Panc1 (cell line): Measurements from ENCODE around the gene BMX. TPM values are rescaled to one million over a fixed set of nuclear protein-coding genes. Genes with fewer than 3 reads are reported as not detected.

ENCODE experiments used
- ATAC-seq: fragments of 200-7000 bp; cut with Tn5 transposase; 2 replicates; pipeline ENCODE4 v1.9.1; 2020; ENCODE audit warnings: mild to moderate bottlenecking, moderate library complexity
- BruUV-seq: library from RNA; stranded (reverse); fragments of 400-500 nt; replicated peaks from 2 replicates; lab custom pipeline; 2021; lab: Mats Ljungman, UMichigan
- CTCF ChIA-PET: fragments of 300-600 bp; sonication (Branson Sonifier 250); formaldehyde crosslinking; loops from one replicate; lab custom pipeline; 2022; ENCODE audit warnings: antibody characterized with exemption; lab: Charles Lee
- POLR2A ChIA-PET: fragments of 300-600 bp; sonication (Branson Sonifier 250); formaldehyde crosslinking; loops from one replicate; lab custom pipeline; 2022; ENCODE audit warnings: antibody characterized with exemption; lab: Charles Lee
- DNase-seq: peaks from one replicate; pipeline ENCODE4 v3.0.0-alpha.2; 2010; ENCODE audit warnings: low read depth, low spot score
- H3K27ac ChIP-seq: 2 replicates; pipeline ENCODE4 v1.5.1; 2011; ENCODE audit warnings: mild to moderate bottlenecking, low read length, inconsistent platforms
- H3K27me3 ChIP-seq: fragments of 200-500 bp; sonication (Bioruptor generic); 2 replicates; pipeline ENCODE4 v1.6.0; 2014; ENCODE audit warnings: low read length, inconsistent platforms; ENCODE audit not compliant: control insufficient read depth, insufficient read depth
- H3K36me3 ChIP-seq: fragments of 200-500 bp; sonication (Bioruptor generic); 2 replicates; pipeline ENCODE4 v1.5.1; 2014; ENCODE audit warnings: inconsistent platforms, mild to moderate bottlenecking, low read length, moderate library complexity; ENCODE audit not compliant: control insufficient read depth, insufficient read depth
- H3K4me1 ChIP-seq: 2 replicates; pipeline ENCODE4 v1.5.1; 2011; ENCODE audit warnings: inconsistent platforms, mild to moderate bottlenecking, low read length, moderate library complexity; ENCODE audit not compliant: control insufficient read depth, insufficient read depth
- H3K4me3 ChIP-seq, 2 experiments: 2 replicates each; pipeline ENCODE4 v1.5.1; 2011 to 2012; ENCODE audit warnings: low read depth in 2 of 2, low read length in 2 of 2, mild to moderate bottlenecking in 2 of 2, inconsistent platforms in 1 of 2, moderate library complexity in 1 of 2
- H3K9me3 ChIP-seq: fragments of 200-500 bp; sonication (Bioruptor generic); 2 replicates; pipeline ENCODE4 v1.5.1; 2014; ENCODE audit warnings: low read depth, mild to moderate bottlenecking, inconsistent platforms, low read length, moderate library complexity; ENCODE audit not compliant: control insufficient read depth, insufficient read depth
- POLR2AphosphoS5 ChIP-seq: IDR thresholded peaks from 2 replicates; pipeline ENCODE4 v1.6.1; 2012; ENCODE audit warnings: mild to moderate bottlenecking, low read depth, low read length, moderate library complexity
- SIN3A ChIP-seq: IDR thresholded peaks from 2 replicates; pipeline ENCODE4 v1.6.1; 2012; ENCODE audit warnings: low read depth, mild to moderate bottlenecking, low read length, moderate library complexity, borderline replicate concordance; ENCODE audit not compliant: insufficient read depth
- TCF7L2 ChIP-seq: IDR thresholded peaks from 2 replicates; pipeline ENCODE4 v1.6.1; 2011; ENCODE audit warnings: mild to moderate bottlenecking, low read depth, low read length, inconsistent platforms
- in situ Hi-C: cut with HindIII; loops from 2 replicates; pipeline ENCODE4 v1.10.0; 2016; ENCODE audit warnings: low sequenced_read_pairs, low pct_unique_long_range_greater_than_20kb
- intact Hi-C: fragments of 100-400 bp; cut with micrococcal nuclease; formaldehyde crosslinking; loops from one replicate; pipeline ENCODE4 v1.10.0; 2022; ENCODE audit not compliant: unreplicated experiment
- total RNA-seq: library from RNA; stranded (reverse); gene quantifications from one replicate; pipeline ENCODE4 v1.2.1, GENCODE V29; 2021; ENCODE audit not compliant: unreplicated experiment
- TF ChIP-seq, protein P1 (sequence below), 2 experiments: IDR thresholded peaks; 2 replicates each; pipeline ENCODE4 v1.6.1; 2011 to 2012; ENCODE audit warnings: low read depth in 2 of 2, control low read depth in 1 of 2, low read length in 1 of 2, mild to moderate bottlenecking in 1 of 2, moderate library complexity in 1 of 2; ENCODE audit not compliant: insufficient read depth in 1 of 2
- TF ChIP-seq, protein P2 (sequence below): fragments of 450-650 bp; IDR thresholded peaks from 2 replicates; pipeline ENCODE4 v1.5.1; 2017; ENCODE audit warnings: mild to moderate bottlenecking

Gene BMX
- total RNA-seq, 1 experiment from 2014 or later, result not detected

DNA sequence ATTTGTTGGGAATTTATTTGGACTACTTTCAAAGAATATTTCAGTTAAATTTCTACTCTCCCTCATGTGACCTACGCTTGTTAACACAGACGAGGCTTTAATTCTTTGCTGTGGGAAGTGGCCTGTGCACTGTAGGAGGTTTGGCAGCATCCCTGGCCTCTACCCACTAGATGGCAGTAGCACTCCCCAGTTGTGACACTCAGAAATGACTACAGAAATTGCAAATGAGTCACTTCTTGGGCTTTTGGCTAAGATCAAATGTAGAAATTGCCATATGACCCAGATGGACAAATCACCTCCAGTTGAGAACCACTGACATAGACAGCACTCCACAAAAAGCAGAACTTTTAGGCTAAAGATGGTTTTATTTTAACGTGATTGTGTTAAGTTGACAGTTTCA lies 29.6 kb upstream of the BMX start:
- no TSS peak for BruUV-seq
- ChIA-PET POLR2A (no interaction called here), CTCF (no interaction called here)
- no peaks in the 10 kb centered on the region for H3K36me3 ChIP-seq
- ATAC-seq, result peak; percentile 69; the same call in 1 of the 2 replicates
- DNase-seq, result peak; percentile 36
- H3K9me3 ChIP-seq, result no peaks in the 10 kb centered on the region
- in situ Hi-C loops (no loop called here), intact Hi-C loops (no loop called here)
- no peak overlapping the region for H3K4me3 ChIP-seq
- TF ChIP-seq, protein P1, sequence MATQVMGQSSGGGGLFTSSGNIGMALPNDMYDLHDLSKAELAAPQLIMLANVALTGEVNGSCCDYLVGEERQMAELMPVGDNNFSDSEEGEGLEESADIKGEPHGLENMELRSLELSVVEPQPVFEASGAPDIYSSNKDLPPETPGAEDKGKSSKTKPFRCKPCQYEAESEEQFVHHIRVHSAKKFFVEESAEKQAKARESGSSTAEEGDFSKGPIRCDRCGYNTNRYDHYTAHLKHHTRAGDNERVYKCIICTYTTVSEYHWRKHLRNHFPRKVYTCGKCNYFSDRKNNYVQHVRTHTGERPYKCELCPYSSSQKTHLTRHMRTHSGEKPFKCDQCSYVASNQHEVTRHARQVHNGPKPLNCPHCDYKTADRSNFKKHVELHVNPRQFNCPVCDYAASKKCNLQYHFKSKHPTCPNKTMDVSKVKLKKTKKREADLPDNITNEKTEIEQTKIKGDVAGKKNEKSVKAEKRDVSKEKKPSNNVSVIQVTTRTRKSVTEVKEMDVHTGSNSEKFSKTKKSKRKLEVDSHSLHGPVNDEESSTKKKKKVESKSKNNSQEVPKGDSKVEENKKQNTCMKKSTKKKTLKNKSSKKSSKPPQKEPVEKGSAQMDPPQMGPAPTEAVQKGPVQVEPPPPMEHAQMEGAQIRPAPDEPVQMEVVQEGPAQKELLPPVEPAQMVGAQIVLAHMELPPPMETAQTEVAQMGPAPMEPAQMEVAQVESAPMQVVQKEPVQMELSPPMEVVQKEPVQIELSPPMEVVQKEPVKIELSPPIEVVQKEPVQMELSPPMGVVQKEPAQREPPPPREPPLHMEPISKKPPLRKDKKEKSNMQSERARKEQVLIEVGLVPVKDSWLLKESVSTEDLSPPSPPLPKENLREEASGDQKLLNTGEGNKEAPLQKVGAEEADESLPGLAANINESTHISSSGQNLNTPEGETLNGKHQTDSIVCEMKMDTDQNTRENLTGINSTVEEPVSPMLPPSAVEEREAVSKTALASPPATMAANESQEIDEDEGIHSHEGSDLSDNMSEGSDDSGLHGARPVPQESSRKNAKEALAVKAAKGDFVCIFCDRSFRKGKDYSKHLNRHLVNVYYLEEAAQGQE (IDR thresholded peaks at IDR 0.05; ENCODE audit: insufficient read depth in 1 of 2, low read depth in 2 of 2, low read length in 1 of 2), result no peak
- TF ChIP-seq, protein P2, sequence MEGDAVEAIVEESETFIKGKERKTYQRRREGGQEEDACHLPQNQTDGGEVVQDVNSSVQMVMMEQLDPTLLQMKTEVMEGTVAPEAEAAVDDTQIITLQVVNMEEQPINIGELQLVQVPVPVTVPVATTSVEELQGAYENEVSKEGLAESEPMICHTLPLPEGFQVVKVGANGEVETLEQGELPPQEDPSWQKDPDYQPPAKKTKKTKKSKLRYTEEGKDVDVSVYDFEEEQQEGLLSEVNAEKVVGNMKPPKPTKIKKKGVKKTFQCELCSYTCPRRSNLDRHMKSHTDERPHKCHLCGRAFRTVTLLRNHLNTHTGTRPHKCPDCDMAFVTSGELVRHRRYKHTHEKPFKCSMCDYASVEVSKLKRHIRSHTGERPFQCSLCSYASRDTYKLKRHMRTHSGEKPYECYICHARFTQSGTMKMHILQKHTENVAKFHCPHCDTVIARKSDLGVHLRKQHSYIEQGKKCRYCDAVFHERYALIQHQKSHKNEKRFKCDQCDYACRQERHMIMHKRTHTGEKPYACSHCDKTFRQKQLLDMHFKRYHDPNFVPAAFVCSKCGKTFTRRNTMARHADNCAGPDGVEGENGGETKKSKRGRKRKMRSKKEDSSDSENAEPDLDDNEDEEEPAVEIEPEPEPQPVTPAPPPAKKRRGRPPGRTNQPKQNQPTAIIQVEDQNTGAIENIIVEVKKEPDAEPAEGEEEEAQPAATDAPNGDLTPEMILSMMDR, result peak; percentile 81
- H3K4me1 ChIP-seq, result no peaks in the 10 kb centered on the region
- H3K27me3 ChIP-seq, result no peaks in the 10 kb centered on the region
- H3K27ac ChIP-seq, result no peak overlapping the region

DNA sequence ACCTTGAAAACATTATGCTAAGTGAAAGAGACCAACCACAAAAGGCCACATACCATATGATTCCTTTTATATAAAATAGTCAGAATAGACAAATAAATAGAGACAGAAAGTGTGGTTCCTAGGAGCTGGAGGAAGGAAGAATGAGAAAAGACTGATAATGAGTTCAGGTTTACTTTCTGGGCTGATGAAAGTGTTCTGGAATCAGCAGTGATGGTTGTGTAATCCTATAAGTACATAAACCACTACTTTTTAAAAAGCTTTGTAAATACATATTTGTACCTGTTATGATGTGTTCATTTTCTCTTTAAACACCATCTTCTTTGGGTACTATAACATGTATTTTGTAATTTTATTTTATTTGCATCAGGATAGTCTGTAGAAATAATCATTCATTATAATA lies 28.1 kb upstream of the BMX start:
- TF ChIP-seq POLR2AphosphoS5 (no peak), SIN3A (no peak), TCF7L2 (no peak)
- TF ChIP-seq, protein P1 (IDR thresholded peaks at IDR 0.05; ENCODE audit: insufficient read depth in 1 of 2, low read depth in 2 of 2, low read length in 1 of 2), result no peak
- TF ChIP-seq, protein P2, result no peak
- Histone ChIP-seq H3K4me3 (no peak overlapping the region), H3K27me3 (no peaks in the 10 kb centered on the region), H3K27ac (no peak overlapping the region), H3K36me3 (no peaks in the 10 kb centered on the region), H3K4me1 (no peaks in the 10 kb centered on the region), H3K9me3 (no peaks in the 10 kb centered on the region)
- intact Hi-C loops (no loop called here), in situ Hi-C loops (no loop called here)
- ChIA-PET POLR2A (no interaction called here), CTCF (no interaction called here)
- no TSS peak for BruUV-seq
- no peak for ATAC-seq
- DNase-seq, result no peak
